Brain pericyte (primary cell): ENCODE measurements around the gene CLIC5.

ENCODE experiments used
- DNase-seq: peaks from one replicate; pipeline ENCODE4 v3.0.0-alpha.2; 2012; ENCODE audit warnings: low read depth, low spot score

The CLIC5 gene

DNA sequence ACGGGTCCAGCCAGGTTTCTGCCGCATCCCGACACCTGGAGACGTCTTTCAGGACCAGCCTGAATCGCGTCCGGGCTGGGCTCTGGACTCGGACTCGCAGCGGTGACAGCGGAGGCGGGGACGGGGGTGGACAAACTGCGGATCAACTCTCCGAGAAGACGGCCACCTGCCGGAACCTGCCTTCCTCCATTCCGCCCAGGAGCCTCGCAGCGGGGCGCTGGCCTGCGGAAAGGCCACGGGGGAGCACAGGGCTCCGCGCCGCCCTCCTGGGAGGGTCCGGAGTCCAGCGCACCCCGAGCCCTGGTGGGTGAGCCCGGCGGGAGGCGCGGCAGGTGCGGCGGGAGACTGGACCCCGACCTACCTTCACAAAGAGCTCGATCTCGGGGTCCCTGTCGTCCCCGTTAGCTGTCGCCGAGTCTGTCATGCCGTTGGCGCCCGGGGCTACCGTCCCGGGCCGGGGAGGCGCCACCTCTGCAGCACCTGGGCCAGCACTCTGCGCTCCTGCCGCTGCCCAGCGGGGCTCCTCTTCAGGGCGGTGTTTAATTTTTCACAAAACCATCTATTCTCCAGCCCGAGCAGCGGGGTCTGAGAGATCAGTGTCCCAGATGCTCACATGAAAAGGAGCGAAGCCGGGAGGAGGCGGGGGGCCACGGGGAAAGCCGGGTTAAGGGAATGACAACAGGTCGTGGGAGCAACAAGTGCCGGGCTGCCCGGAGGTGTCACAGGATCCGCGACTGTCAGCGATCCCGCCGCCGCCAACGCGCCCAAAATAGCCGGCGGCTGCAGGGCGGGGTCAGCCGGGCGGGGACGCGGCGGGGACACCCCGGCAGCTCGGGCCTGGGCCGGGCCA lies at the start of gene CLIC5:
TSS of gene CLIC5 (minus strand) at position 742 of the 850 bp plus-strand sequence. CDS start at position 424, 318 bp downstream.
- DNase-seq, result no peak

DNA sequence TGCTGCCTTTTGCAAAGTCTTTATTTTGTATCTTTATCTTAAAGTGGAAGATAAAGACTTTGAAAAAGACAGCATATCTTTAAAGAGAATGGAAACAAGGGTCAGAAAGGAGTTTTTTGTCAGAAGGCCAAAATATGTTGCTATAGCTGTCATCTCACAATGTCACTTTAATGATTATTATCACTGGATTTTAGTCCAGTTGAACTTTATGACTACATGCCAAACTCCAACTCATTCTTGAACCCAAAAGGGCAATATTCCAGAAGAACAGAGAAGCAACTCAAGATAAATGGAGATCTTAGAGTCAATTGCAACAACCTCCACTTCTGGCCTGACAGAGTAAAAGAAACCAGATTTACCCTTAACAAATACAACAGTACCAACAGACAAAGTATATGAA lies 47.3 kb upstream of the CLIC5 start:
- DNase-seq, result no peak

DNA sequence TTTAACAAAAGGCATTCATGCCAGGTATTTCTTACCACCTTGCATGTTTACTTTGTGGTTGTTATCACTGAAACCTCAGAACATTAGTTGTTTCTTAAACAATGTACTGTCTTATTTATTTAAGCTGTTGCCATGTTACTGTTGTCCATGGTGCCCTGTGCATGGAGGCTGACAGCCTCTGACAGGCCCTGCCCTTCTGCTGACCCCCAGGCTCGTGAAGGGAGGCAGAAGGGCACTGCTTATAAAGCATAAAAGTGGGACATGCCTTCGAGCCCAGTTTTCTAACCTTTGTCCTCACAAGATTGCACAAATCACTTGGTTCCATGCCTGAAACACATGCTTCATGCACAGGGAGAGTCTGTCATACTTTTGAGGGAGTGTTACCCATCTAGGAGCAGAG lies 46.7 kb upstream of the CLIC5 start:
- DNase-seq, result no peak

DNA sequence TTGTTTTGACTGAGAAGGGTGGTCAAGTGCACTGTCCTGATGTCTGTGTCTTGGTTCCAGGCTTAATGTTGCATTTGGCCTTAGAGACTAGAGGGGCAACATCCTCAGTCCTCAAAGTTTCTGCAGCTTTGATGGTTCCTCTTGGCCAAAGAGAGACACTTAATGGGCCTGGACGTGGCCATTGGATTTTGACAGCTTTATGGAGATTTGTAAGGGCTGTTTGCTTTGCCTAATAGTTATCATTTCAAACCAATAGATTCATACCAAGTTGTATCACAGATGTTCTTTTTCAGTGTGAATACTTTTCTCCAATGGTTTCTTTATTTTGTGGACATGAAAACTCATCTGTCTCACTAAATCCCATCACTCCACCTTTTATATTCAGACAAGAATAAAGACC lies 45.8 kb upstream of the CLIC5 start:
- no peak for DNase-seq

DNA sequence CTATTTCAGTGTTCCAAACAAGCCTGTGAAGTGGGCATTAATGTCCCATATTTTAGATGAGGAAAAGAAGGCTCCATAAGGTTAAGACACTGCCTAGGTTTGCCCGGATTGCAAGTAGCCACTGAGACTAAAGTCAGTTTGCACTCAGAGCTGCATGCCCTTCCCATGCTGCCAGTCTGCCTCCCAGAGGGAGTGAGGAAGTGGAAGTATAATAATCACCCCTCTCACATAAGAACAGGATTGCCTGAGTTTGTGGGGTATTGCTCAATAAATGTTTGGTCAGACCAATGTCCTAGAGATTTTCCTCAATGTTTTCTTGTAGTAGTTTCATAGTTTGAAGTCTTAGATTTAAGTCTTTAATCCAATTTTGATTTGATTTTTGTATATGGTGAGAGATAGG lies 43.9 kb upstream of the CLIC5 start:
- DNase-seq, result no peak

DNA sequence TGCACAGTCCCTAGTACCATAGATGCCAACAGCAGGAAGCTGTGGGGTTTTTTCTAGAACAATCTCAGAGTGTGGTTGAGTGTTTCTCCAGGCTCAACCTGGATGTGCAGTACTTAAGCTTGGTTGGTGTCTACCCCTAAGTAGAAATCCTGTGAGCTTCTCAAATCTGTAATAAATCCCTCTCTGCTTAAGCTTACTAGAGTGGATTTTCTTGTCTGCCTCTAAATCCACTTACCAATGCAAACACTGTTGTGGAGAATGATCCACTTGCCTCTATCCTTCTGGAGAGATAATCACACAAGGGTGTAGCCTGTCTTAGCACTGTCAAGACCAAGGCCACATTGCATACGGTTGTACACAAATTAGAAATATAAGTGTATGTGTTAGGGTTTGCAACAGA lies 43.3 kb upstream of the CLIC5 start:
- DNase-seq, result no peak

DNA sequence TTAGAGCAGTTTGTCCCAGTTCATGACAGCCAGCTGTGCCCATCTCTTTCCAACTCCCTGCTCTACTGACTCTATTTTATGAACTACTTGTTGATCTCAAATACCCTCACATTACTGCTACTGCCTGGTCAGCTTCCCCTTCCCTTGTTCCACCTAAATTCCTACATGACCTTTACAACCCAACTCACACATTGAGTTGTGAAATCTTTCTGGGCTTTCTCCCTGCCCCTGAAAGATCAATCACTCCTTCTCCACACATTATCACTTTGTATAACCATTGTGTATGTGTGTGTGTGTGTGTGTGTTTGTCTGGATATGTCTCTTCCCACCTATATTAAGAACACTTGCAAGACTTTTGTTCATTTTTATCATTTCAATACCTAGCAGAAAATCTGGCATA lies 42.1 kb upstream of the CLIC5 start:
- DNase-seq, result no peak

DNA sequence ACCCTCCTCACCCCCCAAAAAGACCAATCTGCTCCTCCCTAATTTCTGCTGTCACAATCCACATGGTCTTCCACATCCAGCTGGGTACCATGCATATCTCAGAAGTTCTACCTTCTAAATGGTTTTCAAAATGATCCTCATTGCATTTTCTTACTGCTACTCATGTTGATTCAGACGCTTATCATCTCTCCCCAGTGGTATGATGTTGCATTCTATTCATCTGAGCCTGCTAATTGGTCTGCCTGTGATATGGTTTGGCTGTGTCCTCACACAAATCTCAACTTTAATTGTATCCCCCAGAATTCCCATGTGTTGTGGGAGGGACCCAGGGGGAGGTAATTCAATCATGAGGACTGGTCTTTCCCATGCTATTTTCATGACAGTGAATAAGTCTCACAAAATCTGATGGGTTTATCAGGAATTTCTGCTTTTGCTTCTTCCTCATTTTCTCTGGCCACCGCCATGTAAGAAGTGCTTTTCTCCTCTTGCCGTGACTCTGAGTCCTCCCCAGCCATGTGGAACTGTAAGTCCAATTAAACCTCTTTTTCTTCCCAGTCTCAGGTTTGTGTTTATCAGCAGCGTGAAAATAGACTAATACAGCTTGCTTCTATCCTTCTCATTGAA lies 41.4 kb upstream of the CLIC5 start:
- no peak for DNase-seq

DNA sequence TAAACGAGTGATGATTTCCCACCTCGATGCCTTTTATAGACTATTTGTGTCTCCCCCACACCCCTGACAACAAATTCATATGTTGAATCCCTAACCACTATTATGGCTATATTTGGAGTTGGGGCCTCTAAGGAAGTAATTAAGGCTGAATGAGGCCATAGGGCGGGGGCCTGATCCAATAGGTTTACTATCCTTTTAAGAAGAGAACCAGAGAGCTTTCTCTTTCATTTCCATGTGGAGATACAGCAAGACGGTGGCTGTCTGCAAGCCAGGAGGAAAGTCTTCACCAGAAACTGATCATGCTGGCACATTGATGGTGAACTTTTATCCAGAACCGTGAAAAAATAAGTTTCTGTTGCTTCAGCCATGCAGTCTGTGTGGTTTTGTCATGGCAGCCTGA lies 38.9 kb upstream of the CLIC5 start:
- no peak for DNase-seq

DNA sequence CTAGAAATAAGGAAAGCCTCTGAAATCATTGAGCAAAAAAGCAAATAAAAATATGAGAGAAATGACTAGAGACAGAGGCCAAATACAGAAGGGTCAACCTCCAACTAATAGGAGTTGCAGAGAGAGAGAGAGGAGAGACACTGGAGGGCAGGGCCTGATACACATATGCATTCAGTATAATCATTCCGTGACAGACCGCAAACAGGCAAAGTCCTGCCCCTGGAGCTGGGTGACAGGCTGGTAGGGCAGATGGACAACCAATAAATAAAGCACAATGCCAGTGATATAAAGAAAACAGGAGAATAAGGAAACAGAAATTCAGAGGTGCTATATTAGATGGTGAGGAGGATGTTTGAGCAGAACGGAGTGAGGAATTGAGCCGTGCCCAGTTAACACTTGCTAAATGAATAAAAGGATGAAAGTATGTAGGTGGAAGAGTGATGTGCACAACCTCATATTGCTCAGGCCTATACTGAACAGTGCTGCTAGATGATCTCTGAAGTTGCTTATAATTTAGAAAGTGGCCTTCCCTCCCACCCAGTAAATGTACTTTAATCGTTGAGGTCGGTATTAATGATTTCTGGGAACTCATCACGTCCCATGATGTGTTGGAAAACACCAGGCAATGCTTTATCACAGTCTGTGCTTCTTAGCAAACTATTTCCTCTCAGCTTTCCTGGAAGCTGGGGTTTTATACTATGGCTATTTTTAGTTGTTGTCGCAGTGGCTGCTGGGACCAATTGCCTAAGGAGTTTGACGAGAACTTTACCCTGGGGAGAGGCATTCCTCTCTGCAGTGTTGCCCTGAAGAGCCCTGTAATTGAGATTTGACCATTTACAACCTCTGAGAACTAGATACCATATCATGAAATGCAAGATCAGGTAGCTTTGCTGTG lies 37.6 kb upstream of the CLIC5 start:
- DNase-seq, result no peak

DNA sequence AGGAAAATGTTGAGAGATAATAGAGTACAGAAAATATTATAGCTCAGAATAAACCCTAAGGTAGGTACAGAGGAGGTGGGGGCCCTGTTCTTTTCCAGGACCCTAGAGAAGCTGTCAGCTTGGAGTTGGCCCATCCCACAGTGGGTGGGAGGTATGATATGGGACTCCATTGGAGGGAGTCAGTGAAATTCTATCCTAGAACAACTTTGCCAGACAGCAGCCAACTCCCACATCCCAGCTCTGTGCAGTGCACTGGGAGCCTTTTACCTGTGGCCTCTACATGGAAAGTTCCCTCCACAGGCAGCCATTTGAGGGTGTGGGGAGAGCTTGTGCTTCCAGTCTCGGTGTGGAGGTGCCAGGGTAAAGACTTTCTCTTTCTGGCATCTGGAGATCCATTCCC lies 36.8 kb upstream of the CLIC5 start:
- DNase-seq, result no peak

DNA sequence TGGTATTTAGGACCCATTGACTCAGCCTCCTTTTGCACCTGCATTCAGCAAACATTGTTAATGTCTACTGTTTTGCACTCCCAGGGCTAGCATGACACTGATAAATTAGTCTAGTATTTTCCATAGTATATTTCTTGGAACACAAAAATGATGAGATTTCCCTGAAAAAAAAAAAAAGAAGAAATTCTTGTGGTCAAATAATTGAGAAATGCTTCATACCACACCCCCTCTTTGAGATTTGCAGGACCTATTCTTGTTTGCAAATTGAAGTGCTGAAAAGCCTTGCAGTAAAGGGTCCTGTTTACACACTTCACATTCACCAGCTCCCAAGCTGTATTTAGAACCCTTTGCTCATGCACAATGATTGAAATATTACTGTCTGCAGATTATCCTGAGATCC lies 36.3 kb upstream of the CLIC5 start:
- no peak for DNase-seq

DNA sequence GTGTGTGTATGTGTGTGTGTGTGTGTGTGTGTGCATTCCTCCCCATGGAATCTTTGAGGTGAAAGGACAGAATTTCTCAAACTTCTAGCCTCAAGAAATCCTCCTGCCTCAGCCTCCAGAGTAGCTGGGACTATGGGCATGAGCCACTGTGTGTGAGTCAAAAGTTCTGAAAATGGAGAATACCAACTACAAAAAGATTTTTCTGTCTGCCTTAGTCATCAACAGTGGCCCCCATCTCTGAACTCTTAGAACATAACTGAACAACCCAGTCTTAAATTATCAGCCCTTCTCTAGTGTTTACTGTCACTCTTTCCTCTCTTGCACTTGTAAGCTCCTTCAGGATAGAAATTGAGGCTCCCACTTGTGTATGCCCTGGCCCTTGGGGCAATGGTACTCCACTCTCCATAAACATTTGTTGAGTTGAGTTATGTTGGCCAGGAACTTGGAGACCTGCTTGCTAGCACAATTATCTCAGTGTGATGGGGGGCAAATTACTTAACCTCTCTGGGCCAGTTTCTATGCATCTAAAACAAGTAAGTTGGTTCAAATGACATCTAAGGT lies 35.3 kb upstream of the CLIC5 start:
- no peak for DNase-seq

DNA sequence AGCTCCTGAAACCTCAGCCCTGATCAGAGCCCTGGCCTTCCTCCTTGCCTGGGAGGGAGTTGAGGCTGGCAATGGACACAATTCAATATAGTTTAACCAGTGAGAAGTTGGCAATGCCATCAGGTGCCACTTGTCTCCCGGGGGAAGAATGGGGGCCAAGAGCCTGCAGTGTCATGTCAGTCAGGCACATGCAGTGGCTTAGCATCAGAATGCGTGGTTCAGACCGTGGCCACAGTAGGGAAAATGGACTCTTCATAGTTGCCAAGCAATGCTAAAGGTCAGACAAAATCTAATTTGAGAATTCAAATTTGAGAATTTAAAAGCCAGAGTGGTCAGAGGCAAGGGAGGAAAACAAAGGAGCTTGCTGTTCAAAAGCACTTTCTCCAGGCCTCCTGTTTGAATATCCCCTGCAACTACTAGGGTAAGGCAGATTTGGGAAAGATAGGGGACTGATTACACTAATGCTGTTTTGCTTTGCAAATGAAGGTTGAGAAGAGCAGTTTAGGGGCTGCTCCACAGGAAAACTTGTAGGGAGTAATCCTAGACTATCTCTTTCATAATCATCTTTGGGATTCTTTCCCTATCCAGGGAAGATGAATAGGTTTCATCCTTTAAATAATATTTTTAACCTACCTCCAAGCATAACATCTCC lies 33.1 kb upstream of the CLIC5 start:
- no peak for DNase-seq

DNA sequence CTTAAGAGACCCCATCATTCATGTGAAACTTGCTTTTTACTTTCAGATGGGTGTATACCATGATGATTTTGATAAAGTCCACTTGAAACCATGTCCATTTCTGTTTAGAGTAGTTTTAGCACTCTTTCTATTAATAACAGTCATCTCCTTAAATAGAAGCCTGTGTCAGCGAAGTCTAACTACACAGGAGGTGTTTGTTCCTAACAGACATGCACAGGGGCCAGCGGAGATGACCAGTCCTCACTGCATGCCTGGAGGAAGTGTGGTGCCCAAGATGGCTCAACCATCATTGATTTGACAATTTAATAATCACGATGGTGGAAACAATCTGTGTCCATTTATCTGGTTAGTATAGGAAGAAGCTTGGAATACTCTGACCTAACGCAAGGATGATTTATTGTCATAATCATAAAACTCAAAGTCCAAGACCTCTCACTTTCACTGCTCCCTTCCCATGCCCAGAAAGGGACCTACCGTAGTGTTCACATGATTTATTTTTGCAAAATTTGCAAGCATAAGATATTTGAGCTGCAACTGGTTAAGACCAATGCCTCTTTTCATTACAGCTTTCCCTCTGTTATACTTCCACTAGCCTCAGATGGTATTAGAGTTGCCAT lies 31.0 kb upstream of the CLIC5 start:
- DNase-seq, result no peak

DNA sequence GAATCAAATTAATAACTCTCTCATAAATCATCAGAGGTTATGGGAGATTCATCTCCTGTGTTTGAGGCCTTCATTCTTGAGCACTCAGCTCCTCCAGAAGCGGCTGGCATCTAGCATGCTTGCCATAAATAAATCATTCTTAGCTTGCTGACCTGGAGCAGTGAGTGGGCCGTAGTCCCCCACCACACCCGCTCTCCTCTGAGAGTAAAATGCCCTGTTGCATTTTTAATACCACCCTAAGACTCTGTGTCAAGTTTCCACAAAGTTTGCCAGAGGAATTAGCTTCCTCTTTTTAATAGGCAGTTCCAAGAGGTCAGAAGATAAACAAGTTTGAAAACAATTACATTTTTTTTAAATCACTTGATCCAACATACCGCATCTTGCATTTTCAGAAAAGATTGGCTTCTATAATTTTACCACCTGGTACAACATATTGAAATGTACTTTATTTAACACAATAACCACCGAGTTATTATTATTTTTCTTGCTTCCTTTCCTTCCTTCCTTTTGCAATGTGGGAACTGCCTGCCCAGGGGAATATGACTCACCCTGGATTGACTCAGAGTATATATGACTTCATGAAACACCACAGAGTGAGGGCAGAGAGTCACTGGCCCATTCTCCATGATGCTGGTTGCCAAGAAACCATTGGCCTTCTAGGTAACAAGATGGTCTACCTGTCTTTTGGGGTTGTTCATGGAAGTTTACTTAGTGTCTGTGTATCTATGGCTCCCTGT lies 29.4 kb upstream of the CLIC5 start:
- peak; percentile 72 for DNase-seq

DNA sequence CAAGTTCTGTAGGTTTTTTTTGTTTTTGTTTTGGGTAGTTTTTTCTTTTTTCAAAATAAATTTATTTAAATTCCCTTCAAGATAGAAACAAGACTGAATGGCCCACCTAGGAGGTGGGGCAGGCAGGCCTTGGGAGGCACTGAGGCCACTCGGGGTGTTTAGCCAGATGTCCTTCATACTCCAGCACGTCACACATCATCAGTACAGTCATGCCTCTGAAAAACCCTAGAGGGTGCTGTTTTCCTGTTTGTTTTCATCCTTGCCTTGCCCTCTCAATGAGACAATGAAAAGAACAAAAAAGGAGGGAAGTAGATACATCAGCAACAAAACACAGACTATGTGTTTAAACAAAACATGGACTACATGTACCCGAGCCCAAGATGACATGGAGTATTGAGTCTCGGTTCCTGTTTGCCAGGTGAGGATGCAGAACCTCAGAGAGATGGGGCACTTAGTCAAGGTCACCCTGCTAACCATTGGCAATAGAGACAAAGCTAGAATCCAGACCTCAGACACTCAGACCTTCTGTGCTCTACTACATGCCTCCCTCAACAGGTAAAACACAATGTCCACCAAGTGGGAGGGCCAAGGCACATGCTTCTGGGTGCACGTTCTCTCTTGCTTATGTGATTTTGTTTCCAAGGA lies 26.8 kb upstream of the CLIC5 start:
- no peak for DNase-seq

DNA sequence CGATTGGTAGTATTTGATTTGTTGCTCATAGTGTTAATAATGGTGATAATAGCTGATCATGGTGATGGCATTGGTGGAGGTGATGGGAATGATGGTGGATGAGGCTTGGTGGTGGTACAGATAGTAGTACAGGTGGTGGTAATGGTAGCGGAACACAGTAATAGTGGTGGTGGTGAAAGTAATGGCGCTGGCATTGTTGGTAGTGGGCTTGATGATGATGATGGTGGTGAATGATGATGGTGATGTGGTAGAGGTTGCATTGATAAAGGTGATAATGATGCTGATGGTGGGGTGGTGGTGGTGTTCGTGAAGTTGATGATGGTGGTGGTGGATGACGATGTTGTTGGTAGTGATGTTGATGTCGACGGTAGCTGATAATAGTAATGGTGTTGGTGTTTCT lies 24.6 kb upstream of the CLIC5 start:
- DNase-seq, result no peak

DNA sequence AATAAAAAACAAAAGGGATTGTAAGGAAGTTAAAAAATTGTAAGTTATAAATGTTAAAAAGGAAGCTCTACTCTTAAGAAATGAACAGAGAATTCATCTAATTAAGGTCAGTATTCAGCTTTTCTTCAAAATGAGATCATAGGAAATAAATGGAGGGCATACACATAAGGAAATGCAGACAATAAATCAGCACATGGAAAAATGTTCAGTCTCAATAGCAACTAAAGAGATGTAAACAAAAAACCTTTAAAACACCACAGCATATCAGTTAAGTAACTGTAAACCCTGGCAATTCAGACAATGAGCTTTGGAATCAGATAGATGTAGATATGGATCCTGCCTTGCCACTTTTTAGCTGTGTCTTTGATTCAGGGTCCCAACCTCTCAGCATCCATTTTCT lies 24.0 kb upstream of the CLIC5 start:
- DNase-seq, result no peak

DNA sequence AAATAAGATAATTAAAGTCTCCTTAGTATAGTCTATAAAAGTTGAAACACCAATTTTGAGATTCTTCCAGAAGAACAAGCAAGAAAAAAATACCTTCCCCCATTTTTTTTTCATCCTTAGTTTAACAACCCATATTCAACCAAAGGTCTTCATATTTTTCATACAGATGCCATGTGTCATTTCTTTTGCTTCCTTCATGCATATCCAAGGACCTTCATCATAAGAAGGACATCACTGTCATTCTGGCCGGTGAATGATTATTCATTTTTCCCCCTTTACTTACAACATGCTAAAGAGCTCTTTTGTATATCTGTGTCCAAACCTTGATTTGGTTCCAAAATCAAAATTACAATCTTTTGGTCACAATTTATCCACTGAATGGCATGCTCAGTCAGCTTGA lies 21.3 kb upstream of the CLIC5 start:
- no peak for DNase-seq
